Ishikawa (cell line): ENCODE results near the gene CAPRIN1.

ENCODE experiments used
- CEBPB ChIP-seq: IDR thresholded peaks from 2 replicates; pipeline ENCODE4 v1.6.1; 2012
- CREB1 ChIP-seq: IDR thresholded peaks from 2 replicates; pipeline ENCODE4 v1.6.1; 2012; ENCODE audit warnings: low read depth
- EGR1 ChIP-seq: IDR thresholded peaks from 2 replicates; pipeline ENCODE4 v1.6.1; 2012
- EP300 ChIP-seq: IDR thresholded peaks from 2 replicates; pipeline ENCODE4 v1.6.1; 2012; ENCODE audit warnings: borderline replicate concordance
- RAD21 ChIP-seq: IDR thresholded peaks from 2 replicates; pipeline ENCODE4 v1.6.1; 2012; ENCODE audit warnings: low read depth
- TAF1 ChIP-seq: IDR thresholded peaks from 2 replicates; pipeline ENCODE4 v1.6.1; 2012; ENCODE audit warnings: low read depth, mild to moderate bottlenecking
- TCF12 ChIP-seq: IDR thresholded peaks from 2 replicates; pipeline ENCODE4 v1.6.1; 2012; ENCODE audit warnings: low read depth
- YY1 ChIP-seq: IDR thresholded peaks from 2 replicates; pipeline ENCODE4 v1.6.1; 2012; ENCODE audit warnings: low read depth
- TF ChIP-seq, protein P1 (sequence below): IDR thresholded peaks from 2 replicates; pipeline ENCODE4 v1.6.1; 2012
- TF ChIP-seq, protein P2 (sequence below): IDR thresholded peaks from 2 replicates; pipeline ENCODE4 v1.6.1; 2012; ENCODE audit warnings: low read depth, mild to moderate bottlenecking

DNA sequence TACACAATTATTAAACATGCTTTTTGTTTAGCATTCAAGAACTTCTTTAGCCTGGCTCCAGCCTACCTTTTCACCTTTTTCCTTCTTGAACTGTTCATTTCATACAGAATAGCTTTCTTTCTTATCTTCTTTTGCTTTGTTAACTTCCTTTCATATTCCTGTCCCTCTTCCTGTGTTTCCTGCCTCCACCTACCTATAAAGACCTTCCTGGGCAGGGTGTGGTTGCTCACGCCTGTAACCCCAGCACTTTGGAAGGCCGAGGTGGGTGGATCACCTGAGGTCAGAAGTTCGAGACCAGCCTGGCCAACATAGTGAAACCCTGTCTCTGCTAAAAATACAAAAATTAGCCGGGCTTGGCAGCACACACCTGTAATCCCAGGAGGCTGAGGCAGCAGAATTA, 22.9 kb downstream of the CAPRIN1 start:
- TF ChIP-seq, protein P1, sequence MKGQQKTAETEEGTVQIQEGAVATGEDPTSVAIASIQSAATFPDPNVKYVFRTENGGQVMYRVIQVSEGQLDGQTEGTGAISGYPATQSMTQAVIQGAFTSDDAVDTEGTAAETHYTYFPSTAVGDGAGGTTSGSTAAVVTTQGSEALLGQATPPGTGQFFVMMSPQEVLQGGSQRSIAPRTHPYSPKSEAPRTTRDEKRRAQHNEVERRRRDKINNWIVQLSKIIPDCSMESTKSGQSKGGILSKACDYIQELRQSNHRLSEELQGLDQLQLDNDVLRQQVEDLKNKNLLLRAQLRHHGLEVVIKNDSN = no peak
- TF ChIP-seq CREB1 (no peak), TAF1 (no peak), RAD21 (no peak), TCF12 (no peak), YY1 (no peak), EP300 (no peak), EGR1 (no peak), CEBPB (no peak)
- TF ChIP-seq, protein P2, sequence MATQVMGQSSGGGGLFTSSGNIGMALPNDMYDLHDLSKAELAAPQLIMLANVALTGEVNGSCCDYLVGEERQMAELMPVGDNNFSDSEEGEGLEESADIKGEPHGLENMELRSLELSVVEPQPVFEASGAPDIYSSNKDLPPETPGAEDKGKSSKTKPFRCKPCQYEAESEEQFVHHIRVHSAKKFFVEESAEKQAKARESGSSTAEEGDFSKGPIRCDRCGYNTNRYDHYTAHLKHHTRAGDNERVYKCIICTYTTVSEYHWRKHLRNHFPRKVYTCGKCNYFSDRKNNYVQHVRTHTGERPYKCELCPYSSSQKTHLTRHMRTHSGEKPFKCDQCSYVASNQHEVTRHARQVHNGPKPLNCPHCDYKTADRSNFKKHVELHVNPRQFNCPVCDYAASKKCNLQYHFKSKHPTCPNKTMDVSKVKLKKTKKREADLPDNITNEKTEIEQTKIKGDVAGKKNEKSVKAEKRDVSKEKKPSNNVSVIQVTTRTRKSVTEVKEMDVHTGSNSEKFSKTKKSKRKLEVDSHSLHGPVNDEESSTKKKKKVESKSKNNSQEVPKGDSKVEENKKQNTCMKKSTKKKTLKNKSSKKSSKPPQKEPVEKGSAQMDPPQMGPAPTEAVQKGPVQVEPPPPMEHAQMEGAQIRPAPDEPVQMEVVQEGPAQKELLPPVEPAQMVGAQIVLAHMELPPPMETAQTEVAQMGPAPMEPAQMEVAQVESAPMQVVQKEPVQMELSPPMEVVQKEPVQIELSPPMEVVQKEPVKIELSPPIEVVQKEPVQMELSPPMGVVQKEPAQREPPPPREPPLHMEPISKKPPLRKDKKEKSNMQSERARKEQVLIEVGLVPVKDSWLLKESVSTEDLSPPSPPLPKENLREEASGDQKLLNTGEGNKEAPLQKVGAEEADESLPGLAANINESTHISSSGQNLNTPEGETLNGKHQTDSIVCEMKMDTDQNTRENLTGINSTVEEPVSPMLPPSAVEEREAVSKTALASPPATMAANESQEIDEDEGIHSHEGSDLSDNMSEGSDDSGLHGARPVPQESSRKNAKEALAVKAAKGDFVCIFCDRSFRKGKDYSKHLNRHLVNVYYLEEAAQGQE = no peak
